Activated CD8-positive, alpha-beta memory T cell treated with anti-CD3 and anti-CD28 coated beads for 48 hours (primary cell): ENCODE results near the gene FUT1.

Experiments used
- DNase-seq, 3 experiments: peaks; one replicate each; pipeline ENCODE4 v3.0.0-alpha.2; 2020; ENCODE audit warnings: low read depth in 2 of 3, low spot score in 2 of 3

FUT1 gene

DNA sequence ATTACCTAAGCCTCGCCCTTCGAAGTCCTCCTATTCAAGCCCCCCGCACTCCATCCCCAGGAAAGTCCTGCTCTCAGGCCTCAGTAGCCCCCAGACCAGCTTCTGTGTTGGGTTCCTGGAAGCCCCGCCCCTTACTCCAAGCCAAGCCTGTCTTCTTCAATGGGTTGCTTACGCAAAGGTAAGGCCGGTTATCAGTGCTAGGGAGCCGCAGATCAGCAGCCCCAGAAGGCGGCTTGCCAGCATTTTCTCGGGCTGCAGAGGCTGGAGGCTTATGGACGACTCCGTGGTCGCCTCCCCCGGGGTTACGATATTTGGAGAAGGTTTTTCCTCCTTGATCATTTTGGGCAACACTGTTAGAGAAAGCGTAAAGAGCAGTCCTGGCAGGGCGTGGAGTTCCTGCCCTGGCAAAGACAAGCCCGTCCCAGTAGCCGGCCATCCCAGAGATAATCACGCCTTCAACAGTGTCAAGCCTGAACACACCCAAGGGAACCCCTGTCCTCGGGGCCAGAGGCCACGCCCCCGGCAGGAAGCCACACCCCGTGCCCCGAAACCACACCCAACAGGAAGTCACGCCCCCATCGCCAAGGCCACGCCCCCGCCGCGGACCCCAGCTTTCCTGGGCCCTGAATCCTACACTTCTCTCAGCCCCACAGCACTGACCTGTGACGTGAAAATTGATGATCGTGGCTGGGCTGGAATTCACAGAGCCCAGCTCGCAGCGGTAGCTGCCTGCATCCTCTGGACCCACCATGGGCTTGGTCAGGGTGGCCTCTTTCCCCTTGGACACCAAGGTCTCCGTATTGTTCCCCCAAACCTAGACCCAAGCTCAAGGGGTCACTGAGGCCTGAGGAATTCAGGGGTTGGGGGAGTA lies 11.1 kb downstream of the FUT1 start:
- no peak for DNase-seq

DNA sequence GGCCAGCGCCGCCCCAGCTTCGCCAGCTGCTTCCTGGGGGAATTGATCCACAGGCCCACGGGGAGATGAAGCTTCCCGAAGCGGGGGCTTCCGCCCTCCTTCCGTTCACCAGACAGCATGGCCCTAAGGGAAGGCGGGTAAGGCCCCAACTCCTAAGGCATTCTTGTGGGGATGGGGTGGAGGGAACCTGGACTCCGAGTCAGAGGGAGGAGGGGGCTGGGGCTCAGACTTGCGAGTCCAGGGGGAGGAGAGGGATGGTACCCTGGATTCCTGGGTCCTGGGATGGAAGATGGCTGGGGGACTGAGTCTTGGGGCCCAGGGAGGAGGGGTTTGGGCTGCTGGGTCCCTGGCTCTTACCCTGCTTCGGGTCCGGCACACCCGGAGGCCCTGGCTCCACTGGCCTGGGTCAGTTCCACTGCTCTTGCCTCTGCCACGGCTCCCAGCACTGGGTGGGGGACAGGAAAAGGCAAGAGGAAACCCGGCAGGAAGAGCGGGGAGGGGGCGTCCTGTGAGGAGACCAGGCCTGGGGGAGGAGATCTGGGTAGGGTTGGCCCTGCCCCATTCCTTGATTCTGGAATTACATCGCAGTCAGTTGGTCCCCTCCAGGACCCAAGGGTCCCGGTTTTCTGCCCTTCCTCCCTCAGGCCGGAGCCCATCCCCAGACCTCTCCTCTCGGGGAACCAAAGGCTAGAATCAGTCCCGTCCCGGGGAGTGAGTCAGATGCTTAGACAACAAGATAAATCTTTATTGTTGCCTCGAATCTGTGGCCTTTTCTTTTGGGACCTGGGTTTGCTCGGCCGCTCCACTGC lies 12.1 kb downstream of the FUT1 start, which contains the start of gene RASIP1:
Gene RASIP1 (minus strand): TSS at position 447 of the 809 bp plus-strand sequence. CDS start 328 bp downstream, at position 119.
- no peak for DNase-seq

DNA sequence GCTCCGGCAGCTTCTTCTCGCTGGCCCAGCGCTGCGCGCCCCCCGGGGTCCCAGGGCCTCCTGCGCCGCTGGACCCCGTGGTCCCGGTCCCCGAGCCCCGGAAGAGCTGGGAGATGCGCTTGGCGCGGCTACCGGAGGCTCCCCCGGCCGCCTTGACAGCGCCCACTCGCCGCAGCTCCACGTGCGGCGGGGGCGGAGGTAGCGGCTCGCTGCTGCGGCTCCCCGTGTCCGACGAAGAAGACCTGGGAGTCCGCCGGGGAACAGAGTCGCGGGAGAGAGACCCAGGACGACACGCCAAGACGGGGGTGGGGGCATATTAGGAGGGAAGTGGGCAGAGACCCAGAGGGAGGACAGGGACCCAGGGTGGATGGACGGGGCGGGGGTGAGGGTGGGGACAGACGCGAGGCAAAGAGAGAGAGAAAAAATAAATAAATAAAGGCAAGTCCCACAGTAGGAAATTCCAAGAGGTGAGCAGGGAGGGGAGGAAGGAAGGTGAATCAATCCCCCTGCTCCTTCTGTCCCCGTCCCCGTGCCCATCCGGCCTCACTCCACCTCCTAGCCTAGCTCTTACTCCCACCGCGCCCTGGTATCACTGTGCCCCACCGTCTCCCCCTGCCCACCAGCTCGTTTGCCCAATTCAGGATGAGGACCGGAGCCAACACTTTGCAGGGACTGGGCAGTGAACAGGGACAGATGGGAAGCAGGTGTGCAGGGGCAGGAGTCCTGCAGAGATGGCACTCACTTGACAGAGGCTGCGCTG lies 12.9 kb downstream of the FUT1 start:
- no peak for DNase-seq

DNA sequence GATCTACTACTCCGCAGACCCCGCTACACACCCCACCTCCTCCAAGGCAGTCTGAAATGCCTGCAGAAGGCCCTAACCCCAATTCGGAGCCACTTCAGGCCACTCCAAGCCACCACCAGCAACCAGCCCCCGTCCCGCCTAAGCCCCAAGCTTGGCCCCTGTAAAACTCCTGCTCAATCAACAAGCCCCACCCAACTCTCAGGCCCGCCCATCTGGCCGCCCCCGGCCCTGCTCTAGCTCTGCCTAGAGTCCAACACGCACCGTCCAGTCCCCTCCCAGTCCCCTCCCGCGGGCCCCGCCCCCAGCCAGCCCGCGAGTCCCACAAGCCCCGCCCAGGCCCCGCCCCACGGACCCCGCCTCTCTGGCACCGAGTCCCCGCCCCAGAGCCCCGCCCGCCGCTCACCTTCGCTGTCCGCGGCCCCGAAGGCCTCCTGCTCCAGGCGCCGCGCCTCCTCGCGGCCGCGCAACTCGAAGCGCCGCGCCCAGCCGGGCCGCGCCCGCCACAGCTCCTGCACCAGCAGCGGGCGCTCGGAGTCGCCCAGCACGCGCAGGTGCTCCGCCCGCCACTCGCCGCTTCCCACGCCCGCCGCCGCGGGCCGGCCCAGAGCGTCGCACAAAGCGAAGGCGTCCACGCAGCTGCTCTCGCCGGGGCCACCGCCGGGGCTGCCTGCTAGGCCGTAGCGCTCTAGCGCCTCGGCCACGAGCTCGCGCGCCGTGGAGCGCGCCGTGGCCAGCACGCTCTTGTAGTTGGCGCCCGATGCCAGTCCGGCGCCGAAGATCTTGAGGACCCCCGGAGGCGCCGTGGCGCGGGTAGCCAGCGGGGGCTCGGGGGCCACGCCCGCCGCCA lies 13.7 kb downstream of the FUT1 start:
- DNase-seq = peak; percentile 81 to 96 (median 94)

DNA sequence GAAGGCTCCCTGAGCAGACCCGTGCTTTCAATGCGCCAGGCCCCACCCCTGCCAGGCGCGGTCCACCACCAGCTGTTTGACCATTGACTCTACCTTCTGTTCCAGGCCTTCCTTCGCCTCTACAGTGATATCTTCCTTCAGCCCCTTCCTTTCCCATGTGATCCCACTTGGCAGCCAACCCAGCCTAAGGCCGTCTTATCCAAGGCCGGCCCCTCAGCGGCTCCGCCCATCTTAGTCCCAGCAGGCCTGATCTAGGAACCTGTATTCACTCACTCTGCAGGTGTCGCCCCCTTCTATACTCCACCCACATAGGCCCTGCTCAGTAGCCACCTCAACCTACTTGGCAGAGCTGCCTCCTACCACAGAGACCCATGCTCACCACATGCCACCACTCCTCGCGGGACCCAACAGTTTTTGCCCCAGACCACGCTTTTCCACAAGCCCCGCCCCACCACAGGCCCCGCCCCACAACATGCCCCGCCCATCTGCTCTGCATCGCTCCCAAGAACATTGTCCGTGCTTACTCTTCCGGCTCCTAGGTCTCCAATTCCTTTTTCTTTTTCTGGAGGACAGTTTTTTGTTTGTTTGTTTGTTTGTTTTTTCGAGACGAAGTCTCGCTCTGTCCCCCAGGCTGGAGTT lies 15.0 kb downstream of the FUT1 start:
- no peak for DNase-seq

DNA sequence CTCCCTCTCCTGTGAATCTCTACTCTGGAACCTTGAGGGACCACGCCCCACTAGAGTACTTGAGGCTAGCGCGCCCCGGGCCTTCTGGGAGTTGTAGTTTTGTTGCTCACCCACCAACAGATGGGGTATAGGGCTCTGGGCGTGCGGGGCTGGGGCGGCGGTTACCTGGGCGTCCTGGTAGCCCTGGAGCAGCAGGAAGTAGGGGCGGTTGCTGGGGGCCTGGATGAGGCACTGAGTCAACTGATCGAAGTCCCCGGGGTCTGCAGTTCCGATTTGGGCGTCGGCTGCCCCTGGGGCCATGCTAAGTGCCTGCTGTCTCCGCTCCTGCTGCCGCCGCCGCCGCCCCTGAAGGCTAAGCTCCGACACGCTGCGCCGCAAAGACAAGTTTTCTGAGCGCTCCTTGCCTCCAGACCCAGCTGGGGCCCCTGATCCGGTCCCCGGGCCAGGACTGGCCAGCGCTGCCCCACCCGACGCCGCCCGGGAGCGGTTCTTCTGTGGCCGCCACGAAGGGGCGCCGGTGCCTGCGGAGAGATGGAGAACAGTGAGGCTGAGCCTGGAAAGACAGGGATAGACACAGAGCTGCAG lies 17.3 kb downstream of the FUT1 start:
- no peak for DNase-seq

DNA sequence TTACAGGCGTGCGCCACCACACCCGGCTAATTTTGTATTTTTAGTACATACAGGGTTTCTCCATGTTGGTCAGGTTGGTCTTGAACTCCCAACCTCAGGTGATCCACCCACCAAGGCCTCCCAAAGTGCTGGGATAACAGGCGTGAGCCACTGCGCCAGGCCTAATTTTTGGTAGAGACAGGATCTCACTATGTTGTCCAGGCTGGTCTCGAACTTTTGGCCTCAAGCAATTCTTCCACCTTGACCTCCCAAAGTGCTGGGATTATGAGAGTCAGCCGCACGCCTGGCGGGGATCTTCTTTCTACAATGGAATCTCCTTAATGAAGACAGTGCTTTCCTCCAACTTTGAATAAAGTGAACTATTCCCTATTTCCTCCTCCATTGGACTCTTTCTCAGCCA lies 17.8 kb downstream of the FUT1 start:
- no peak for DNase-seq

DNA sequence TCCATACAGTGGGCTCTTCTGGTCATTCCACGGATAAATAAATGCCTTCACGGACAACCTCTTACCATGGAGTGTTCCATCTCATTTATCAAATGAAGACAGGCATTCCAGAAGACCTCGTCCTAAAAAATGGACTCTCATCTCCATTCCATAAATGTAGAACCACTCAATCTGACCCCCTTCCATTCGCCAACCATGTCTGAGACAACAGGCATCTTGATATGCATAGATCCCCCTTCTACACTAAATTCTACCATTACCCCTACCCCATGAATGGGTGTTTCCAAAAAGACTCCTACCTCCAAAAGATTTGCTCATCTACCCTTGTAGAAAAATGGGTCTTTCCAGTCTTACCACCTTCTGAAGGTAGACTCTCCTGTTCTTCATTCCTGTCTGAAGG lies 21.0 kb downstream of the FUT1 start:
- no peak for DNase-seq

DNA sequence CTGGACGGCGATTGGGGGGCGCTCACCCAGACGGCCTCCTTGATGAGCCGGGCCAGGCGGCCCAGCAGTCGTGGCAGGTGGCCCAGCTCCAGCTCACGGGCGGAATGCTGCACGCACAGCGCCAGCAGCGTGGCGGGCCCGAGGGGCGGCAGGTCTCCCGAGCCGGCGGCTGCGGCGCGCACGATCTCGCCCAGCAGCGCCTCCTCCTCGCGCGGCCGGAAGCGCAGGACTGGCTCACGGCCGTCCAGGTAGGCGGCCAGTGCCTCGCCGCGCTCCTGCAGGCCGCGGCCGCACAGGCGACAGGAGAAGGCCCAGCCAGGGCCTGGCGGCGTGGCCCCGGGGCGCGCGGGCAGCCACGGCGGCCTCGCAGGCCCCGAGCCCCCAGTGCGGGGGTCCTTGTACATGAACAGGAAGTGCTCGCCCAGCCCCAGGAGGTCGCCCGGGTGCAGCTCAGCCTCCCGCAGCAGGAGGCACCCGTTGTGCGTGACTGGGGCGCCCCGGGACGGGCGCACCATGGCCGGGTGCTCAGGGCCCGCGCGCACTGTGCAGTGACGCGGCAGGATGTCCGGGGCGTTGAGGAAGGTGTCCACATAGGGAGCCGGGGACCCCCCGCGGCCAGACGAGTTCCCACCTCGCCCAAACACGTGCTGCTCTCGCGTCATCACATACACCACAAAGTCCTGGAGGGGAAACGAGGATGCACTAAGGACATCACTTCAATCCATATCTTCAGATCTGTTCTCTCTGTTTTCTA lies 23.4 kb downstream of the FUT1 start:
- DNase-seq = no peak

DNA sequence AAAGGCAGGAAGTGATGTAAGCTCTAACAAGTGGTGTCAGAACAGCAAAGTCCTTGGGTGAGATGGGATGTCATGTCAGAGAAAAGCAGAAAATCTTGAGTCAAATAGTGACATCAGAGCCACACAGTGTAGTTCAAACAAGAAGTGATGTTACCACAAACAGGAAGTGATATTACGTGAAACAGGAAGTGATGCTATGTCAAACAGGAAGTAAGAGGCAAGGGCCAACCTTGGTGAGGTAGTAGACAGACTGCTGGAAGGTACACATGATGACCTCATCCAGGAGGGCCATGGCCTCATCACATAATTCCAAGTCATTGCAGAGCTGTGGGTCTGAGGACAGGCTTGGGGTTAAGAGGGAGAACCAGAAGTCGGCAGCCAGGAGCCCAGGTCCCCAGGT lies 25.9 kb downstream of the FUT1 start:
- no peak for DNase-seq

DNA sequence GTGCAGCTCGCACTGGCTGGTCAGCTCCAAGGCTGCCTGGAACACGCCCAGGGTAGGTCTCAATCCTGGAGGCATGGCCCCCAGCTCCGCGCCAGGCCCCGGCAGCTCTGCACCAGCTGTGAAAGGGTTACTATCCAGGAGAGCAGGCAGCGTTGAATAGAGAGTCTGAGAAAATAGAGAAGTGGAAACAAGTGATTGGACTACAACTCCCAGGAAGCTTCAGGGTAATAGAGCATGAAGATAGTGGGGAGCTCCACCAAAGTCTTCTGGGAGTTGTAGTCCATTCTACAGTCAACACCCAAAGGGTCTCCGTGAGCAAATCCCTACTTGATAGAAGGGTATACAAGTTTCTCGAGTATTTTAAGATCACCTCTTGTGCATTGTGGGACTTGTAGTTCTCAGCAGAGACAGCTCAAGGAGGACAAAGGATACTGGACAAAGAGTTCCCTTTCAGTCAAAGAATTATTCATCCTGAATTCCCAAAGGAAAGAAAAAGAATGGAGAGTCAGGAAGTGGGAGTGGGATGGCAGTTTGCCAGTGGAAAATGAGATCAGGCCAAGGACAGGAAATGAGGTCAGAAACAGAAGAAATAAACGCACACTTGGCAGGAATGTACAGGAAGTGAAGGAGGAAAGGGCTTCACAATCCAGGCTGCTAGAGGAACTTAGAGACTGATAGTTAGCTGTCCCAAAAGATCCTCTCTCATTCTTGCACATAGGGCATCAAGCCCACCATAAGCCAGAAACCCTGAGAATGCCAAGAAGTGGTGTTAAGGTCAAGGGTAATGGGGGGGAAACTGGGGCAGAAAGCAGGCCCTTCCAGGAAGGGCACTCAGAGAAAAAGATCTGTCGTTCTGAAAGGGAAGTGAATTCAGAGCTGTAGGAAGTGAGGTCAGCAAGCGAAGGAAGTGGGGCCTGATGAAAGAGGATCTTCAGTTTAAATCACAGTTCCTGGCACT lies 27.4 kb downstream of the FUT1 start:
- DNase-seq = no peak

DNA sequence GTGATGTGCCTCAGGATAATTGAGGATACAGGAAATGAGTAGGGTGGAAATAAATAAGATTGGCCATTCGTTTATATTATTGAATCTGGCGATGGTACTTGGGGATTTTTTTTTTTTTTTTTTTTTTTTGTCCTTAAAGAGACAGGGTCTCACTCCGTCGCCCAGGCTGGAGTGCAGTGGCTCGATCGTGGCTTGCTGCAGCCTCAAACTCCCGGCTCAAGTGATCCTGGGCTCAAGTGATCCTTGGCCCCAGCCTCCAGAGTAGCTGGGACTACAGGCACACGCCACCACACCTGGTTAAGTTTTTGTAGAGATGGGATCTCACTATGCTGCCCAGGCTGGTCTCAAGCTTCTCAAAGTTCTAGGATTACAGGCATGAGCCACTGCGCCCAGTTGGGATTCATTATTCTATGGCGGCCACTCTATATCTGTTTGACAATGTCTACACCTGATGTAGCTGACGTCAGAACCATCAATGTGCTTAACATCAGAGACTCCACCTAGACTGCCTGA lies 30.2 kb downstream of the FUT1 start:
- DNase-seq = no peak

DNA sequence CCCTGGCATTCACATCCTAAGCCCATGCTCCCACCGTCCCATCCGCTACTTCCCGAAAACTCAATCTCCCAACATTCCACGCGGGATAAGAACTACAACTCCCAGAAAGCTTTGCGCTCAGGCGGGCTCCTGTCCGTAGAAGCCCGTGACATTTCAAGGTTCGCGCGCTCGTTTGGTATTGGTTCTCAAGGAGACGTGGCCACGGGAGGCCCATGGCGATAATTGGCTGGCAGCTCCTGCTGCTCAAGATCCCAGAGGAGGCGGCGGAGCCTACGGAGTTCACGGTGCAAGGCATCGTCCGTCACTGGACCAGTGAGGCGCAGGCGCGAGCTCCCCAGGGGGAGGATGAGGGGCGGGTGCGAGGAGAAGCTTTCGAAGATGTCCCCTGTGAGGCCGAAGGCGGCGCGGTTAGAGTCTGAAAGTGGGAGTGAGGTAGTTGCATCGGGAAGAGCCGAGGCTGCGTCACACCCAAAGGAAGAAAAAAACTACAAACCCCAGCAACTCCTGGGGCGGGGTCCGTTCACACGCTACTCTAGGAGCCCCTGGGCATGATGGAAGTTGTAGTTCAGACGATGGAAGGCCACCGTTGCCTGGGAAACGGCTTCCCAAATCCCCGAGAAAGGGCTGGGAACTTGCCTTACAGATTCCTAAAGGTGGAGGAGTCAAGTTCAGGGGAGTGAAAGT lies 31.7 kb downstream of the FUT1 start:
- peak; percentile 71 to 81 (median 74) for DNase-seq

DNA sequence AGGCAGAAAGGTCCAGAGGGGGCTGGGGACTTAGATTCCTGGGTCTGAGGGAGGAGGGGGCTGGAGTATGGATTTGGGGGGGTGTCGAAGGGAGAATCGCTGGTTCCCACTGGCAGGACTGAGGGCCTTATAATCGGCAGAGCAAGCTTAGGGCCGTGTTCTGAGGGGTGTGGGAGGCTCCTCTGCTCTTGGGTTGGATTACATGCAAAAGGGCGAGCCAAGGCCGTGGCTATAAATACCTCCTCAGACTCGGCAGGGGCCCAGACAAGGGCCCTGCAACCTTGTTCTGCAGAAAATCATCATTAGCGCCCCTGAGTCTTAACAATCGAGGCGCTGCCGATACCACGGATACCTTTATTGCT lies 32.2 kb downstream of the FUT1 start:
- no peak for DNase-seq

DNA sequence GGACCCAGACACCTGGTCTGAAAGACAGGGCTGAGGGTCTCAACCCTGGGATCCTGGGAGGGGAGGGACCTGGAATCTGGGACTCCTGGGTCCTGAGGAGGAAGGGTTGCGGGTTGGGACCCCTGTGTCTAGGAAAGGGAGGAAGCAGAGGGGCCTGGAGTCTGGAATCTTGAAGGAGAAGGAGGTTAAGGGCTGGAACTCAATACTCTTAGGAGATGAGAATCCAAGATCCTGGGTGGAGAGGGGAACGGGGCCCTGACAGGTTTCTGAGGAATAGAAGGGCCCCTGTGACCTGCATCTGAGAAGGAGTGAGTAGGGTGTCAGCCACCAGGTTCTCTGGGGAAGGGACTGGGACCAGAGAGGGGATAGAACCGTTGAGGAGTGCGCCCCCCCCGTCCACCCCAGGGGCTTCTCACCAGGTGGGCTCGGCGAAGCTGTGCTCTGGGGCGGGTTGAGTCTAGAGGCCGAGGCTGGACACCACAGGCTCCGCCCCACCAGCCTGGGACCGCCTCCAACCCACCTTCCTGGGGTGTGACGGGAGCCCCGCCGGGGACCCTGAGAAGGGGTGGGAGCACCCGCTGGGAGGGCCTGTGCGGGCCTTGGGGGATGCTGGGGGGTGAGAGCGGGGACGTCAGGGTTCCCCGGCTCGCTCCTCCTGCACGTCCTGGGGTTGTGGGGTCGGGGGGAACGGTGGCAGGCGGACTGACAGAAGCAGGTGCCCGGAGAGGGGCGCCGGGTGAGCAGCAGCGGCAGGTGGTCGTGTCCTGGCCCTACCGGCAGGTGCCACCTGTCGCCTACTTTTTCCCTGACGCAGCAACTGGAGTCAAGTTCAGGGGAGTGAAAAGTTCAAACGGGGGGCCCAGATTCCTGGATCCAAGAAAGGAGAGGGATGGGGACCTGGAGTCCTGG lies 32.9 kb downstream of the FUT1 start, which contains the start of gene MAMSTR:
Gene MAMSTR (minus strand): TSS at position 463 of the 909 bp plus-strand sequence. CDS start 694 bp downstream, outside the sequence.
- DNase-seq = no peak

DNA sequence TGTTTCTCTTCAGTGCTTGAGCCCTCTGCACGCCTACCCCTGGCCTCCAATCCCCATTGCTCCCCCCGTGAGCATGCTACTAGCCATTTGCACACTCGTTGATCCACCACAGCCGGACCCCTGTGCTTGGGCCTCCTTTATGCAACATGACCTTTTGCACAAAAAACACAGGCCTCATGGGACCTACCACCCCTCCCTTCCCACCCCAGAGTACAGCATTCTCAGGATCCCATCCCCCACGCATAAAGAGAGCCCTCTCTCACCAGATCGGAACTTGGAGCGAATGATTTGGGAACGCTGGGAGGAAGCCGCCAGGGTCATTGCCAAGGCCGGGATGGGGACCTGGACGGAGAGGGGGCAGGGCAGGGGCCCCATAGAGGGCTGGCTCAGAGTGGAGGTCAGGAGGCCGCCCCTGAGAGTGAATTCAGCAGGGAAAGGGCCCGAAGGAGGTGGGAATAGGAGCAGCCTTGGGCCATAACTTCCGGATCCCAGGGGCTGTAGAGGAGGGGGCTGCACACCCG lies 33.7 kb downstream of the FUT1 start:
- no peak for DNase-seq
